Uterus (tissue), 4 donors: Measurements from ENCODE around the gene CMTM7. TPM values are rescaled to one million over a fixed set of nuclear protein-coding genes. Genes with fewer than 3 reads are reported as not detected.

Source experiments
- DNase-seq, 2 donors: peaks; one replicate each; pipeline ENCODE4 v3.0.0-alpha.2; 2019 to 2020
- H3K27ac ChIP-seq, 2 donors: fragments of 200-600 bp; sonication (generic); 1 replicate in 1 of 2; 2 replicates in 1 of 2; pipeline ENCODE4 v1.5.1; 2016 to 2018
- H3K27me3 ChIP-seq, 2 donors: fragments of 200-600 bp; sonication (generic); one replicate each; pipeline ENCODE4 v1.5.1; 2018 to 2019; ENCODE audit warnings: control low read depth in 1 of 2
- H3K36me3 ChIP-seq, 2 donors: fragments of 200-600 bp; sonication (generic); one replicate each; pipeline ENCODE4 v1.5.1; 2019; ENCODE audit warnings: control low read depth in 1 of 2
- H3K4me1 ChIP-seq, 2 donors: fragments of 200-600 bp; sonication (generic); one replicate each; pipeline ENCODE4 v1.5.1; 2018 to 2019; ENCODE audit warnings: control low read depth in 1 of 2
- H3K4me3 ChIP-seq, 2 donors: fragments of 200-600 bp; sonication (generic); 1 replicate in 1 of 2; 2 replicates in 1 of 2; pipeline ENCODE4 v1.5.1; 2018 to 2019; ENCODE audit warnings: mild to moderate bottlenecking in 1 of 2
- H3K9me3 ChIP-seq, 2 donors: fragments of 200-600 bp; sonication (generic); one replicate each; pipeline ENCODE4 v1.5.1; 2019; ENCODE audit warnings: control low read depth in 1 of 2
- POLR2A ChIP-seq, 2 donors: fragments of 450-650 bp; IDR thresholded peaks; one replicate each; pipeline ENCODE4 v1.6.1; 2016; ENCODE audit warnings: antibody characterized with exemption in 2 of 2, mild to moderate bottlenecking in 1 of 2, moderate library complexity in 1 of 2
- intact Hi-C: fragments of 100-400 bp; cut with DNase I; formaldehyde crosslinking; loops from one replicate; pipeline ENCODE4 v1.15.1; 2023; ENCODE audit warnings: low total_unique reads
- total RNA-seq, 4 donors: library from RNA; depleted of rRNA in 3 of 4; stranded (reverse); fragments of >200 nt in 3 of 4; gene quantifications; one replicate each; pipeline versions ENCODE4 v1.1.0 to v1.2.4, GENCODE V29; 2014 to 2023
- TF ChIP-seq, protein P1 (sequence below), 4 experiments: fragments of 200-600 bp in 2 of 4; fragments of 450-650 bp in 2 of 4; sonication (generic) in 2 of 4; IDR thresholded peaks; one replicate each; pipeline ENCODE4 v1.5.1; 2016 to 2019; ENCODE audit warnings: antibody characterized with exemption in 4 of 4, mild to moderate bottlenecking in 2 of 4, moderate library complexity in 1 of 4
- donor health status: DM: yes; HTN: yes; CAD: no.

Gene CMTM7
- total RNA-seq, 4 donors from 2014 or later, result 0.26 to 25.2 (median 13.3) TPM

DNA sequence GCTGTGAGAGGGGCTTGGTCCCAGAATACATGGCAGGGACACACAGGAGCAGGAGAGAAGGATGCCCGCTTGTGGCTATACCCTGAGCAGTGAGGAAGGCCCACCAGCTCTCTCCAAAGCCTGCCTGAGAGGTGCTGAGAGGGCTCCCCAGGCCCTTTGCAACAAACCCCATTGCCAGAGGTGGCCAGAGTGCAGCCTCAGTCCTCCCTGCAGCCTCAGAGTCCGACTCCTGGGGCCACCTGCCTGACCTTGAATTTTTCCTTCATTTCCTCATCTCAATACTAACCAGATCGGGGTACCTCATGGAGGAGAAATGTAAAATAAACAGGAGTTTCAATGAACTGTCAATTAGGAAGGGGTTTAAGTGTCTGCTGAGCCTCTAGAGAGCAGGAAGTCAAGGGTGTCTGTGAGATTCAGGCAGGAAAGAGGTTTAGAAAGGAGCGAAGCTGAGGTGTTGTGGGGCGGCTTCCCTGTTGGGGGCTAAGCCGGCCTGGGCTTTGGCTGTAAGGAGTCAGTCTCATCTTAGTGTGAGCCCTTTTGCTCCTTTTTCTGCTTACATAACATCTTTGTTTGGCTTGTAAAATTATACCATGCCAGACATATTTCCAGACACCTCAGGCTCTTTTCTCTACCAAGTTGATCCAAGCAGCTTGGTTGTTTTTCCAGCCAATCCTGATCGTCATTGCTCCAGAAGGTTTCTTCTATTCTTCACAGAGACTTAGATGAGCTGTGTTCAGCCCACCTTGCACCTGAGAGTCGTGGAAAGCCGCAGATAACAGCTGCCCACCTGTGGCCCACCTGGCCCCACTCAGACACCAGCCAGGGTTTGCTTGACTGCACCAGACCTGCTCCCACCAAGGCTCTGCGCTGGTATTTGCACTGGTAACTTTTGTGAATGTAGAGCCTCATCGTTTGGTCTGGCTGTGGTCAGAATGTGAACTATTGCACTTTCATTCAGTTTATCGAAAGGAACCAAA, 36.7 kb downstream of the CMTM7 start:
- Histone ChIP-seq H3K27me3 (no peaks in the 10 kb centered on the region), H3K4me3 (no peak overlapping the region), H3K4me1 (no peaks in the 10 kb centered on the region), H3K27ac (no peak overlapping the region), H3K9me3 (no peaks in the 10 kb centered on the region), H3K36me3 (no peaks in the 10 kb centered on the region)
- DNase-seq, result no peak
- TF ChIP-seq, protein P1, sequence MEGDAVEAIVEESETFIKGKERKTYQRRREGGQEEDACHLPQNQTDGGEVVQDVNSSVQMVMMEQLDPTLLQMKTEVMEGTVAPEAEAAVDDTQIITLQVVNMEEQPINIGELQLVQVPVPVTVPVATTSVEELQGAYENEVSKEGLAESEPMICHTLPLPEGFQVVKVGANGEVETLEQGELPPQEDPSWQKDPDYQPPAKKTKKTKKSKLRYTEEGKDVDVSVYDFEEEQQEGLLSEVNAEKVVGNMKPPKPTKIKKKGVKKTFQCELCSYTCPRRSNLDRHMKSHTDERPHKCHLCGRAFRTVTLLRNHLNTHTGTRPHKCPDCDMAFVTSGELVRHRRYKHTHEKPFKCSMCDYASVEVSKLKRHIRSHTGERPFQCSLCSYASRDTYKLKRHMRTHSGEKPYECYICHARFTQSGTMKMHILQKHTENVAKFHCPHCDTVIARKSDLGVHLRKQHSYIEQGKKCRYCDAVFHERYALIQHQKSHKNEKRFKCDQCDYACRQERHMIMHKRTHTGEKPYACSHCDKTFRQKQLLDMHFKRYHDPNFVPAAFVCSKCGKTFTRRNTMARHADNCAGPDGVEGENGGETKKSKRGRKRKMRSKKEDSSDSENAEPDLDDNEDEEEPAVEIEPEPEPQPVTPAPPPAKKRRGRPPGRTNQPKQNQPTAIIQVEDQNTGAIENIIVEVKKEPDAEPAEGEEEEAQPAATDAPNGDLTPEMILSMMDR (IDR thresholded peaks at IDR 0.05), result no peak
- intact Hi-C loops, result no loop called here

DNA sequence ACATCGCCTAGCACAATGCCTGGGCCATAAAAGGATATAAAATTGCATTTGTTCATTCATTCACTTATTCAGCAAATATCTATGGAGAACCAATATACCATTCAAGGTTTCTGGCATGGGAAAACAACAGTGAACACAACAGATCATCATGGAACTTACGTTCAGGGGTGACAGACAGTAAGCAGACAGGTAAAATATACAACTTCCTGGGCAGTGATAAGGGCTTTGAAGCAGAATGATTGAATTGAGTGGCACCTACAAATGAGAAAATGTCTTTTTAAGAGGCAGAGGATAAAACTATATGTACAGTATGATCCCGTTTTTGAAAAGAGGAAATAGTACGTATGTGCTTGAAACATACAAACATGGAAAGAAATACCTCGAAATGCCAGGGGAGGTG, 39.2 kb downstream of the CMTM7 start:
- intact Hi-C loops, result no loop called here
- Histone ChIP-seq H3K27me3 (no peaks in the 10 kb centered on the region), H3K27ac (no peak overlapping the region), H3K4me3 (no peak overlapping the region), H3K36me3 (no peaks in the 10 kb centered on the region), H3K4me1 (no peaks in the 10 kb centered on the region), H3K9me3 (no peaks in the 10 kb centered on the region)
- TF ChIP-seq, protein P1 (IDR thresholded peaks at IDR 0.05), result no peak
- TF ChIP-seq POLR2A (IDR thresholded peaks at IDR 0.05), result no peak
- DNase-seq, result no peak

DNA sequence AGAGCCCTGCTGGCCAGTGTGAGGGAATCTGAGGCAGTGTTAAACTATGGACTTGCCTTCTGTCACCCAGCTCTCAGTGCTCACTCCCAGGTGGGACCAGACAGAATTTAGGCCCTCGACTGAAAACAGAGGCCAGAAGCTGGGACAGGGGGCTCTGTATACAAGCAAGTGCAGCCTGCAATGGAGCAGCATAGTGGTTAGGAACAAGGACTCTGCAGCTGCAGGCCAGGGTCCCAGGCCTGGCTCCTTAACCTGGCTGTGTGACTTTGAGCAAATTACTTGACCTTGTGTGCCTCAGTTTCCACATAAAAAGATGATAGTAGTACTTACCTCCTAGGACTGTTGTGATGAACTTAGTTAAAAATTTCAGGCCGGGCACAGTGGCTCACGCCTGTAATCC, 39.8 kb downstream of the CMTM7 start:
- Histone ChIP-seq H3K27ac (no peak overlapping the region), H3K4me1 (no peaks in the 10 kb centered on the region), H3K9me3 (no peaks in the 10 kb centered on the region), H3K36me3 (no peaks in the 10 kb centered on the region), H3K27me3 (no peaks in the 10 kb centered on the region), H3K4me3 (no peak overlapping the region)
- TF ChIP-seq, protein P1 (IDR thresholded peaks at IDR 0.05), result no peak
- TF ChIP-seq POLR2A (IDR thresholded peaks at IDR 0.05), result no peak
- no peak for DNase-seq
- intact Hi-C loops, result no loop called here

DNA sequence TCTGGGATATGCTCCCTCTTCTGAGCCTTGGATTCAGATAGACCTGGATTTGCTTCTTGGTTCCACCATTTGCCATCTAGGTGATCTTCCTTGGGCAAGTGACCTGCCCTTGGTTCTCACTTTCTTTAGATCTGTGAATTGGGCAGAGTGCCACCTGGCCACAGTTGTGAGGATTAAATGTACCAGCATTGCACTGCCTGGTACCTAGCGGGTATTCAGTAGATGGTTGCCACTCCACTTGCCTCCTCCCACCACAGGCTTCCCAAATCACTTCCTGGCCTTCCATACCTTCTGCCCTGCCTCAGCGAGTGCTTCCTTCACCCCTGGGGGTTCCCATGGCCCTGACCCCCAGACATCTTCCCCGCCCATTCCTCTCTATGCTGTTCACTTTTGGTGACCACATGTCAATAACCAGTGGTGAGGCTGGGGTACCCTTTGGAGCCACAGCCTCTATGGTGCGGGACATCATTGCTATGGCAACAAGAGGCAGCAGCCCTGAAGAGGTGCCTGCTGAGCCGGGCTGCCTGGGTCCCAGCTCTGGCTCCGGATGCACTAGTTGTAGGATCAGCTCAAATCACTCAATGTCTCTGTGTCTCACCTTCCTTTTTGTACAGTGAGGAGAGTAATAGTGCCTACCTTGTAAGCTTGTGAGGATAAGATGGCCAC, 40.5 kb downstream of the CMTM7 start:
- intact Hi-C loops, result no loop called here
- H3K4me1 ChIP-seq, result no peaks in the 10 kb centered on the region

More for the DNA sequence above, 40.5 kb downstream of the CMTM7 start:
- TF ChIP-seq, protein P1 (IDR thresholded peaks at IDR 0.05), result no peak
- TF ChIP-seq POLR2A (IDR thresholded peaks at IDR 0.05), result no peak
- DNase-seq, result no peak
- H3K4me3 ChIP-seq, result no peak overlapping the region
- no peaks in the 10 kb centered on the region for H3K27me3 ChIP-seq
- H3K9me3 ChIP-seq, result no peaks in the 10 kb centered on the region
- H3K36me3 ChIP-seq, result no peaks in the 10 kb centered on the region
- no peak overlapping the region for H3K27ac ChIP-seq
